Activated CD8-positive, alpha-beta memory T cell treated with anti-CD3 and anti-CD28 coated beads, Interleukin-2, amount 50 U/mL, for 4 hours (primary cell): ENCODE measurements around the gene FTH1.

Source experiments
- DNase-seq: peaks from one replicate; pipeline ENCODE4 v3.0.0-alpha.2; 2020

FTH1 gene

DNA sequence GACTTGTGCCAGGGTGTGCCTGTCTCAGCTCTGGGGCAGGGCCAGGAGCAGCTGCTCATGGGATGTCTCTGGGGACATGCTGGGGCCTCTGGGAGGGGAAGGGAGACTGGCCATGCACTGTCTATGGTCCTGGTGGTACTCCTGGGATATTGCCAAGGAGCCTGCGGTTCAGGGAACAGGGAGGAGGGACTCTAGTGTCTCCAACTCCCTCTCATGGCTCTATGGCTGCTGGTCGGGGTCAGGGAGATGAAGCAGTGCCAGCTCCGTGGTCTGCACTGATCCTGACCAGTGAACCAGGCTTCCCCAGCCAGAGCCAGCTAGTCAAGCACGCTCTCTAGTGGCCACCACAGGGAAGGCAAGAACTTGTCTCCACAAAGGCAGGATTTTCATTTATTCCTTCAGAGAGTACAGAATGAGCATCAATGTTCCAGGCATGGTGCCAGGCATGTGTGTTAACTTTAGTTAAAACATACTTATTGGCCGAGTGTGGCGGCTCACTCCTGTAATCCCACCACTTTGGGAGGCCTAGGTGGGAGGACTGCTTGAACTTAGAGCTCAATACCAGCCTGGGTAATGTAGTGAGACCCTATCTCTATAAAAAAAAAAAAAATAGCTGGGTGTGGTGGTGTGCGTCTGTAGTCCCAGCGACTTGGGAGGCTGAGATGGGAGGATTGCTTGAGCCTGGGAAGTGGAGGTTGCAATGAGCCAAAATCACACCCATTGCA, 19.8 kb downstream of the FTH1 start:
- peak; percentile 67 for DNase-seq

DNA sequence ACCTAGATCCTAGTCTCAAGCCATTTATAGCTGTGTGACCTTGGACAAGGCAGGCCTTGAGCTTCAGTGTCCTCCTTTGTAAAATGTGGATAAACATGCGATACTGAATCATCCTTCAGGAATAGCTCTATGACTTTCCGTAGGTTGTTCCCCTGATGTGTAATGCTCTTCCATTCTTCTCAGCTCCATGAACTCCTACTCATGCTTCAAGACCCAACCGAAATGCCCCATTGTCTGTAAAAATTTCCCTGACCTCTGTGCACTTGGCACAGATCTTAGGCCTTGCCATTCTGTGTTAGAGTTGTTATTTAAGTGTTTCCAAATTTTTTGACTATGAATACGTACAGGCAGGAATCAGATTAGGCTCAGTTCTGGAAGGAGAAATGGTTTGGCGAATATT, 20.5 kb downstream of the FTH1 start:
- DNase-seq: no peak

DNA sequence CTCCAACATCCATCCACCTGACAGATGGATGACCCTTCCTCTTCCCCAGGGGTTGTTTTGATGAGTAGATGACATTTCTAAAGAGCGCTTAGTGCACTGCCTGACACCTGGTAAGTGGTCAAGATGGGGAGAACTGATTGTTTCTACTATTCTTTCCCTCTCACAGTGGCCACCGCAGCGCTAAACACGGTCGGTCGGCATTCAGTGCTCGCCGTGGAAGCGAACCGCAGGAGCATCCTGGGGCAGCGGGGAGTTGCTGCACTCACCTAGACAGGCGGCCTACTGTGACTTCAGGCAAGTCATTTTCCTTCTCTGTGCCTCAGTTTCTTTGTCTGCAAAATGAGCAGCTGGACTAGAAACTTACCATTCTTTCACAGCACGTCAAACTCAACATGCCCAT, 22.2 kb downstream of the FTH1 start:
- DNase-seq: no peak

DNA sequence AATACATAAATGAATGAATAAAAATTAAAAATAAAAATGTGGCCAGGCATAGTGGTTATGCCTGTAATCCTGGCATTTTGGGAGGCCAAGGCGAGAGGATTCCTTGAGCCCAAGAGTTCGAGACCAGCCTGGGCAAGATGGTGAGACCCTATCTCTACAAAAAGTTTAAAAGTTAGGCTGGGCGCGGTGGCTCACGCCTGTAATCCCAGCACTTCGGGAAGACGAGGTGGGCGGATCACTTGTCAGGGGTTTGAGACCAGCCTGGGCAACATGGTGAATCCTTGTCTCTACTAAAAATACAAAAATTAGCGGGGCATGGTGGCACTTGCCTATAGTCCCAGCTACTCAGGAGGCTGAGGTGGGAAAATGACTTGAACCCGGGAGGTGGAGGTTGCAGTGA, 27.0 kb downstream of the FTH1 start:
- no peak for DNase-seq

DNA sequence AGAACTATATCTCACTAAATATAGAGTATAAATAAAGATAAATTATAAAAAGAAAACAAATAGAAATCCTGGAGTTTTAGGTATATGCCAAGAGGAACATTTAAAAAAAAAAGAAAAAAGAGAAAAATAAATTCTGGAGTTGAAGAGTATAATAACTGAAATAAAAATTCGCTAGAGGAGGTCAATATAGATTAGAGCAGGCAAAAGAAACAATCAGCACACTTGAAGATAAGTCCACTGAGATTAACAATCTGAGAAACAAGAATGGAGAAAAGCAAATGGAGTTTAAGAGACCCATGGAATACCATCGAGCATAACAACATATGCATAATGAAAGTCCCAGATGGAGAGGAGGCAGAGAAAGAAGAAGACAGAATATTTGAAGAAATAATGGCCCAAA, 31.6 kb downstream of the FTH1 start:
- DNase-seq: no peak

DNA sequence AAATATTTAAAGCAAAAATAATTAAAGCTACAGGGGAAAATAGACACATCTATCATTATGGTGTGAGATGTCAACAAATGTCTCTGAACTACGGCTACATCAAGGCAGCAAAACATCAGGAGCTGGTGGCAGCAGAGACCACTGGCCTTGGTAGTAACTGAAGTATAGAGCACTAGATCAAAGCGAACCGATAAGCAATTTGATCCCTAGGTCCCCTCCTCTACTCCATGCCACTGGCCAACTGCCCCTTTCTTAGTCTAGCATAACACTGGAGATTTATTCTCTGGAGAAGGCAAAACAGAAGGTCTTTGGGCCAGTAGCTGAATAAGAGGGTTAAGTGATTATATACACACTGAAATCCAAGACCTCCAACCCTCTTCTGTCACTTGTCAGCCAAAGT, 36.5 kb downstream of the FTH1 start:
- no peak for DNase-seq

DNA sequence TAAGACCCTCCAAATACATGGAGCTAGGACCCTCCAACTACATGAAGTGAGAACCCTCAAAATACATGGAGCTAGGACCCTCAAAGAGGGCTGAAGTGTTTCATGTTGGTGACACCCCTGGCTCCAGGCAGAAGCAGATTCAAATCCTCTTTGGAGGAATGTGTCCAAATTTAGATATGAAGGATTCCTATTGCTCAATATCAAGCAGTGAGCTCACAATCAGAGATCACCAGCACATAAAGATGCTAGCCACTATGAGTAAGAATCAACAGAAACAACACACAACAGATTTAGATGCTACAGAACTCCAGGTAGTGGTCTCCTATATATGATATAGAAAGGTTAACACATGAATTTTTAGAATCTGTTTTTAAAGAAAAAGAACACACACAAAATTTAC, 38.8 kb downstream of the FTH1 start:
- DNase-seq: no peak

DNA sequence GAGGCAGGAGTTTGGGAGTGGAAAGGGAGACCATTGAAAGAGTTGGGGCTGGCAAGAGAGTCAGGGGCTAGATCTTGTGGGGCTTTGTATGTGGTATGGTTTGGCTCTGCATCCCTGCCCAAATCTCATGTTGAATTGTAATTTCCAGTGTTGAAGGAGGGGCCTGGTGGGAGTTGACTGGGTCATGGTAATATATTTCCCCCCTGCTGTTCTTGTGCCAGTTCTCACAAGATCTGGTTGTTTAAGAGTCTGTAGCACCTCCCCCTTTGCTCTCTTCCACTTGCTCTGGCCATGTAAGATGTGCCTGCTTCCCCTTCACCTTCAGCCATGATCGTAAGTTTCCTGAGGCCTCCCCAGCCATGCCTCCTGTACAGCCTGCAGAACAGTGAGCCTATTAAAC, 39.9 kb downstream of the FTH1 start:
- no peak for DNase-seq

DNA sequence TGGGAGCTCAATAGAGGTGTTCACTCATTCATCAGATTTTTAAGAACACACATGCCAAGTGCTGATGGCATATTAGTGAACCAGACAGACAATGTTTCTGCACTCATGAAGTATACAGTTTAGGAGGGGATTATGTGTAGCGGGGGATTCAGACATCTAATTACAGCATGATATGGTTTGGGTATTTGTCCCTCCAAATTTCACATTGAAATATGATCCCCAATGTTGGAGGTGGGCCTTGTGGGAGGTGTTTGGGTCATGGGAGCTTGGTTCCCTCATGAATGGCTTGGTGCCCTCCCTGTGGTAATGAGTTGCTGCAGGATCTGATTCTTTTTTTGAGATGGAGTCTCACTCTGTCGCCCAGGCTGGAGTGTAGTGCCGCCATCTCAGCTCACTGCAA, 41.2 kb downstream of the FTH1 start:
- no peak for DNase-seq

DNA sequence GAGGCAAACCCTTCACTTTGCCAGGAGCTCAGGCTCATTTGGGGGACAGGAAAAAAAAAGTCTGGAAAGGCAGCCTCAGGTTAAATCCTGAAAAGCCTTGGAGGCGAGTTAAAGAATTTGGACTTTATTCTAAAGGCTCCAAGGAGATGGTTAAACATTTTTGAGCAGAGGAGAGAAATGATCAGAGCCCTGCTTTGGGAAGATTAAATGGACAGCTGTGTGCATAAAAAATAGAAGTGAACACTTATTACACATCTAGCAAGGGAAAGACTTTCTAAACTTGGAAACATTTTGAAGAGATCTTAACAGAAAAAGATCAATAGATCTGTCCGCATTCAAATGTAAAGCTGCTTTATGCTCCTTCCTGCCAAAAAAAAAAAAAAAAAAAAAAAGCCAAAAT, 41.7 kb downstream of the FTH1 start:
- DNase-seq: no peak

DNA sequence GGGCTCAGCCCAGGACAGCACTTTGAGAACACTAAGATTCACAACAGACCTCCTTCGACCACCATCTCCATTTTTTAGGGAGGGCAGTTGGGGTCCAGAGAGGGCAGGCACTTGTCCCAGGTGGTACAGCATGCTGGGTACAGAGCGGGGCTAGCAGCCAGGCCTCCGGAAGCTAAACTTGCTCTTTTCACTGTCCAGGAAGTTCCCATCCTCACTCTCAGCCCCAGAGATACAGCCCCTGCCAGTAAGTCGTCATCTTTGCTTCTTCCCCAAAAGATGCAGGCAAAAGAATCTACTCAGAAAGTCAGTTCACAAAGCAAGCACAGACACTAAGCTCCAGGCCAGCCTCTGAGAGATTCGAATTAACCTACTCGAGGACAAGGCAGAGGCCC, 43.4 kb downstream of the FTH1 start:
- no peak for DNase-seq

DNA sequence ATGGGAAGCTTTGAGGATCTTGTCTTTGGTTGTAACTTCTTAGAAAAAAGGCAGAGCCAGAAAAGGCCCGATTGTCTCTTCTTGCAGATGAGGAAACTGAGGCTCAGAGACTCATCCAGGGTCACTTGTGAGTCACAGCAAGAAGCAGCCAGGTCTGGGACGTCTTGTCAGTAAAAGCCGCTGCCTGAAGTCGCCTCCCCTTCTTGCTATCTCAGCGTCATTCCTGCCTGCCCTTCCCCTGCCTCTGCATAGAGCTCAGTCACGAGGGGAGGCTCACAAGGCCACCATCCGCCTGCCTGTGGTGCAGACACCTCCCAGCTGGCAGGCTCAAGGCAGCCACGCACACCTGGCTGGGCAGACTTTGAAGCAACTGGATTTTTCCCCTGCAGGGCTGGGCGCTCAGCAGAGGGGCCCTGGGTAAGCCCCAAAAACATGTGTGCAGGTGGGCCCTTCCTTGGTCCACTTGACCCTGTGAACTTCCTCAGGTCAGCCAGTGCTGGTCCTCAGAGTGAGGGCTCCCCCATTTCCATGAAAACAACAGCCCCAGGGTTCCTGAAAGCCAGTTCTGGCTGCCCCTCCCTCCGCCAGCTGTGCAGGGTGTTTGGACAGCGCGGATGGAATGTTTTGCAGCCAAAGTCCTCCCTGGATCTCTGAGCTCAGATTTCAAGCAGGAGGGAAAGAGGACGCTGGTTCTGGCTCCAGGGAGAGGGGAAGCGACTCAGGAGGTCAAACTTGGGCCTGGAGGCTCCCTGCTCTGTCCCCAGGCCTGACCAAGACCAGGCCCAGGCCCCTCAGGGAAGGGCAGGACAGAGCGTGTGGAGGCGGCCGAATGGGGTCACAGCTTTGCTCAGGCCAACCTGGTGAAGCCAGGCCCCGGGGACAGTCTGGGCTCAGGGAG, 44.0 kb downstream of the FTH1 start:
- no peak for DNase-seq

DNA sequence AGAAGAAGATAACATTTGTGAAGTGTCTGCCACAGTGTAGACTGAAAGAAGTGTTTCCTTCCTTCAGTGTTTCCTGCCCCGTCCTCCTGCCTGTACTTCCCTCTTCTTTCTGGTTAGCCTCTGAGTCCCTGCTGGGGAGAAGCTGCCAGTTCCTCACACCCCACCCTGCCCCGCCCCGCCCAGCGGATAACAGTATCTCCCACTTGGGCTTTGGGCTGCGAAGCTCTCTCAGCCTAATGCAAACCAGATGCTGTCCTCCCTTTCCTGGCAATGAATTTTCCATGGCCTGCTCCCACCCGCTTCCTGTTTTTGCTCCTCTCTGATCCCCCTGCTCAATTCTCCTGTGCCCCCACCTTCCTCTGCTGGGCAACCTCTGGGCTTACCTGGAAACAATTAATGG, 44.9 kb downstream of the FTH1 start:
- DNase-seq: no peak

DNA sequence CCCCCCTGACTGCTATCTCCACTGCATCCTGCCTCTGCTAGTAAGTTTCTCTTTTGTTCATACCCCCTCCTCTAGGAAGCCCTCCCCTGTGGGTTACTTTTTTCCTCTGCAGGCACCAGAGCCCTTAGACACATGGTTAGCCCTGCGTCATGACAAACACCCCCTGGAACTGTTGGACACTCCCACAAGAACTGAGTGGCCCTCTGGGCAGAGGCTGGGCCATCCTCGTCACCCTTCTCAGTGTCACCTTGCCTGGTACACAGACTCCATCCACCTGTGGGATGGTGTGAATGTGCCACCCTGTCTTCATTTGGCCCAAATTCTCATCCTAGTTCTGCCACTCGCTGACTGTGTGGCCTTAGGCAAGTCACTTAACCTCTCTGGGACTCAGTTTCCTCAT, 46.0 kb downstream of the FTH1 start:
- DNase-seq: no peak

DNA sequence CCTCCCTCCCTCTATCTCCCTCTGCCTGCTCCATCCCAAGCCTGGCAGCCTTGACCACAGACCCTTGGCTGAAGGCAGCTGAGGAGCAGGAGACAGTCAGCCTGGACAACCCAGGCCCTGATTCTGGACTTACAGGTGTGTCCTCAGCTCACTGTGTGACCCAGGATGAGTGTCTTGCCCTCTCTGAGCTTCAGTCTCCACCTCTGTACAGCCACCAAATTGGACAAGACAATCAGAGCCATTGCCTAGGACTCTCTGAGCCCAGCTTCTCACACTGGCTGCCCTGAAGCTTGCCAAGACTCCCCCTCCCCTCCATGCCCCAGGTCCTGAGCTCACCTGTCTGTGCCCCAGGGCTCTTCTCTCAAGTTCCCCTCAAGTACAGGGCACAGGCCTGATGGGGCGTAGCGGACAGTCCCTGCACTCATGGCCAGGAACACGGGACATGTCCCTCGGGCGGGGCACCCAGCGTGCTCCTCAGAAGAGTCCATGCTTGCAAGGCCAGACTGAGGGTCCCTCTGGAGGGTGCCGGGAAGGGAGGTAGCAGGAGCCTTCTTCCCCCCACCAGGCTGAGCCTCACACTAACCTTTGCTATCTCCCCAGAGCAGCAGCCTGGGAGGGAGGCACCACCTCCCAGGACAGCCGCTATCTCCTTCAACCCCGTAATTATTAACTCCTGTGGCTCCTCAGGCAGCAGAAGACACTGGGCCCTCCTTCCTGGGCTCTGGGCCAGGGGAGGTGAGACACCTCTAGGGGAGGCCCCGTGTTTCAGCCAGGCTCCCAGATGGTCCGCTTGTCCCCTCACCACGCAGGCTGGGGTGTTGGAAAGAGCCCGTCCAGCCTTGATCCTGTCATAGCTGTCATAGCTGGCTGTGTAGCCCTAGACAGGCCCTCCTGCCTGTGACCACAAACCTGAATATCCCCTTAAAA, 47.5 kb downstream of the FTH1 start:
- no peak for DNase-seq

DNA sequence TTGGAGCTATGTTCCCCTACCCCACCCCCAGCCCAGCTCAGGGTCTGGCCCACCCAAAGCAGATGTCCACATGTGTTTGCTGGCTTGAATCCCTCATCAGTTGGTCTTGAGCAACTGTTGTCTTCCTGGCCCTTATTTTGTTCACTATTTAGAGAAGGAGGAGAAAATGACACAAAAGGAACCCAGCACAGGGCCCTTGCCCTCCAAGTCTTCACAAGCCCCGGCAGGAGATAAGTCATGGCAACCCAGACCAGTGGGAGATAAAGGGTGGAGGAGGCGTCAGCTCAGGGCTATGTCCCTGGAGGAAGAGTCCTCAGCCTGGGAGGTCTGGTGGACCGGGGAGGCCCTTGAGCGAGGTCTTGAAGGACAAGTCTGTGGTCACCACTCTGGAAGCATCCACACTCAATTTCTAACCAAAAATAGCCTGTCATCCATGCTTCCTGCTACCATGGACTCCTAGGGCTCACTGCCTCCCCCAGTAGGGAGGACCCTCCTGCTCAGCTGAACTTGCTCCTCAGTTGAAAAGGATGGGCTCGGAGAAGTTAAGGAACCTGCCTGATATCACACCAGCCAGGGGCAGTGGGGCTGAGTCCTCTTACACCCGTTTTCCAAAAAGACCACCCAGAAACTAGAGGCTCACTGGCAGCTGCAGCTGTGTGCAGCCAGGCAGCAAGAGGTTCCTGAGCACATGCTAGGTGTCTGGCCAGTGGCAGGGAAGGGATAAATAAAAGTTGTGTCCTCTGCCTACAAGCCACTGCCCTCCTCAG, 48.3 kb downstream of the FTH1 start:
- DNase-seq: no peak

DNA sequence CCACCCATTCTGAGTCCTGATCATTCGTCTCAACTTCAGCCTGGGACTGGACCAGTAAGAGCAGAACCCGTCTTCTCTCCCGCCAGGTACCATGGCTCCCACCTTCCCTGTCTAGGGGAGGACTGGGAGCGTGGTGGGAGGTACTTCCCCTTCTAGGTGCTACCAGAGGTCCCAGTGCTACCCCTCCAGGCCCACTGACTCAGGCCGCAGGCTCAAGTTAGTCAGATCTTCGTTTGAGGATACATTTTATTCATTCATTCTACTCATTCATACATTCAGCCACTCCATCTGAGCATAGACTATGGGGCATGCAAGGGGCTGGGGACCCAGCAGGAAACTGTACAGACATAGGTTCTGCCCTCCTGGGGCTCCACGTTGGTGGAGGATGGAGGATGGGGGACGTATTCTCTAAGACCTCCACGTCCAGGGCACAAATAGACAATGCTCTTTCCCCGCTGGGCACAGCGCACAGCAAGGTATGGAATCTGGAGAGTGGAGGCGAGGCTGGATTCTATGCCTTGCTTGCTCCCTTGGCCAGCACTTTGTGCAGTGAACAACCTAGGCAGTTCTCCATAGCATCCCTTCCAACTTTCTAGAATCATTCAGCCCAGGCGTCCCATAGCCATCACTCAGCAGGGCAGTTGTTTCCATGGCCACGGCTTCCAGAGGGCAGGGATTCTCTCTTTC, 49.0 kb downstream of the FTH1 start:
- DNase-seq: no peak

DNA sequence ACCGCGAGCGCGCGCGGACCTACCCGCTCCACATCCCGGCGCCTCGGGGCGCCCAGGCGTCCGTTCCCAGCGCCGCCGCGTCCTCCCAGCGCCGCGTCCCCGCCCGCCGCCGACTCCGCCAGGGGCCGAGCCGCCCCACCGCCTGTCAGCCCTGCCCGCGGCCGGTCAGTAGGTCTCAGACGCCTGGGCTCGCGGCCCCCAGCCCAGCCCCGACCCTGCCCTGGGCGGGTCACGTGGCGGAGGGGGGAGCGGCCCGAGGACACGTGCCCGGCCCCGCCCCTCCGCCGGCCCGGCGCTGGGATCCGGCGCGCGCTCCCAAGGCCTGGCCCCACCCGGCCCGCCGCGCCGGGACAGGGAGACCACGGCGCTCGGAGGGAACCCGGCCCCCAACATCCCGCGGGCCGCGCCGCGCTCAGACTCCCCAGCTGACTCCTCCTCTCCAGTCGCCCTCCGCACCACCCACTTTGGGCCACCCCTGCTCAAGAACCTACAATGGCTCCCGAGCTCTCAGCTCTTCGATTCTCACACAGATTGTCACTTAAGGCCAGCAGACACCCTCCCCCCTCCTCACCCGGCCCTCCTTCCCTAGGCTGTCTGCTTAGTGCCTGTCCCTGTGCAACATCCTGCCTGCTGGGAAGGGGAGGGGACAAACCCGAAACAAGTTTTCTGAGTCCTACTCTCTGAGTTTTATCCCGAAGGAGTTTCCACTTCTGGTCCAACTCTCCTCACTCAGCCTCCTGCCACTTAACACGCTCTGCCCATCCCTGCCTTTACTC, 49.9 kb downstream of the FTH1 start, which contains the start of gene RAB3IL1:
Gene RAB3IL1, minus strand, starts transcription at position 233 of the 776 bp plus-strand sequence. Its CDS starts 199 bp downstream, at position 34.
- no peak for DNase-seq

DNA sequence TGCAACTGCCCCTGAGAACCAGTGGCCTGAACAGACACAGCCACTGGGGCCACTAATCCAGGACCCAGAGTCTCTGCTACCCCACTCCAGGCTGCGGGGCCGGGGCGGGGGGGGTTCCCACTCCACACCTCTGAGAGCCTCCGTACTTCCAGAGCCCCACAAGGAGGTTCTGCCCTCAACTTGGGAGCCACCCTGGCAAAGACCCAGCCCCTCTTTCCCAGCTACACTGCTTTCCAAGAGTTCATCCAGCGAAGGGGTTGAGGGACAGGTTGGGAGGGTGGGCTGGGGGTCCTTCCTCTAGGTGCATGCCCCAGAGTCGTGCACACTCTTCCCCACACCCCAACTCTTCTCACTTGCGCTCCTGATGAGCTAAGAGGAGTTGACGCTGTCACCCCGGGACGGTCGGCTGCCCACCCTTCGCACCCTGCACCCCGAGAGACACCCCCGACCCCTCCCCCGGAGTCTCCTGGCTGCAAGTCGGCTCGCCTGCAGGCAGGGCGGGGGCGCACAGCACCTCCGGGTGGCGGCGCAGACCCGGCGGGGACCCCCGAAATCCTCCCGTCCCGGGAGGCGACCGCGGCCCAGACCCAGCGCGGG, 50.6 kb downstream of the FTH1 start:
- no peak for DNase-seq

DNA sequence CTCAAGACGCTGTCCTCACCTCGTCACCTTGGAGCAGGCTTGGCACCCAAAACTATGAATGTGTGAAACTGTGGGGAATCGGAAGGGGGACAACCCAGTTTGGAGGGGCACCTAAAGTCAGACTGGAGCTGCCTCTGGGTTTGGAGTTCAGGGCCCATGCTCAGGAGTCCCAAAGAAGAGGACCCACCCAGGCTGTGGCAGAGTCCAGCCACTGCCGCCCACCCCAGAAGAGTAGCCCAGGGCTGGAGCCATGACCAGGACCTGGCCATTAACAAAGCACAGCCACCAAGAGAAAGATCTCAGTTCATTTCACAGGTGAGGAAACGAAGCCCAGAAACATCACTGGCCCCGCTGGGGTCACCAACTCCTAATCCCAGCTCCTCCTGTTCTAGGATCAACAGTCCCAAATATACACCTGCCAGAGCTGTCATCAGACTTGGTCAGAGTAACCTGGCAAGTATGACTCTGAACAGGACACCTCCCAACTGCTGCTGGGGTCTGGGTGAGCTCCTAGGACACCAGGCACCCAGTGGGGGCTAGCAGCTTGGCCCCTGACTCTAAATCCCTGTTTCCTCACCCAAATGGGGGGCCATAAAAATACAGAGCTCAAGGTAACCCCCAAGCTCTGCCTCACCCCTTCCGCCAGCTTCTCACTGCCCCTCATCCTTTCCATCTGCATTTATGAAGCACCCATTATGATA, 52.8 kb downstream of the FTH1 start:
- no peak for DNase-seq
